SH-SY5Y (cell line): Measurements from ENCODE around the gene SEMA3C.

Experiments used
- GATA2 ChIP-seq: IDR thresholded peaks from 2 replicates; pipeline ENCODE4 v1.6.1; 2011; ENCODE audit warnings: mild to moderate bottlenecking, low read depth, low read length
- GATA3 ChIP-seq: IDR thresholded peaks from 2 replicates; pipeline ENCODE4 v1.6.1; 2011; ENCODE audit warnings: low read depth, mild to moderate bottlenecking, low read length, moderate library complexity

DNA sequence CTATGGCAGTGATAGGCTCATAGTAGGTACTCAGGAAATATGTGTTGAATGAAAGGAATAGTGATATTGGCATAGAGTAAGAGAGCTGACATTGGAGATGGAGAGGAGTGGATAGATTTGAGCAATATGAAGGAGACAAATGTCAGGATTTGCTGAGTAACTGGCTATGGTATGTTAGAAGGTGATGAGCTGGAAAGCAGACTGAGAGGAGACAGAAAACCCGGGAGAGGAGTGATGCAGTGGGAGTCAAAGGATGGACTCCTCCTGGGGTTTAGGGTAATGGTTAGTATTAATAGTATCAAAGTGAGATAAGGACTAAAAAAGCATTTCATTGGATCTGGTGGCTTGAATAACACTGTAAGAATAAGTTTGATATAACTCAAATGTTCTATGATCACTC is 215.6 kb downstream of the SEMA3C start:
- no peak for TF ChIP-seq GATA2
- TF ChIP-seq GATA3 = no peak
